ENCODE results near the gene IQSEC3. TPM values are rescaled to one million over a fixed set of nuclear protein-coding genes. Genes with fewer than 3 reads are reported as not detected.

The IQSEC3 gene
- polyA plus RNA-seq, 1 donor from 2014 or later: 2.4 TPM

DNA sequence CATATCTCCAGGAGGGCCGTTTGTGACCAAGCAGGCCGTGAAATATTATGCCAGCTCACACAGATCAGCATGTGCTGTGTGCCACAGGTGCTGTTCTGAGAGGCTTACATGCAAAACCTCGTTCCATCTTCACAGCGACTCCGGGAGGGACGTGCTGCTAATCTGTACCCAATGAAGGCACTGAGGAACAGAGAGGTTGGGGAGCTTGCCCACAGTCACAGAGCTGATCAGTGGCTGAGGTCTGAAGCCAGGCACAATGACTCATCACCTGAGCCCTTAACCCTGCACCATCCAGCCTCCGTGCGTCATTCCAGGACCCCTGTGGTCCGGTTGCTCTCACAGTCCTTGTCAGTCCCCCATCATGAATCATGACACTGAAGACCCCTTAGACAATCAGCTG is 80.7 kb downstream of the IQSEC3 start:
- TF ChIP-seq TAF1 (IDR thresholded peaks at IDR 0.05; ENCODE audit: low read depth) (no peak), EZH2 (IDR thresholded peaks at IDR 0.05; ENCODE audit: borderline replicate concordance, insufficient read depth, low read length, poor library complexity, severe bottlenecking) (no peak), POLR2AphosphoS5 (IDR thresholded peaks at IDR 0.05) (no peak), SMC3 (conservative IDR thresholded peaks at IDR 0.05; ENCODE audit: poor library complexity) (no peak), MXI1 (conservative IDR thresholded peaks at IDR 0.05; ENCODE audit: poor library complexity, severe bottlenecking) (no peak), EP300 (conservative IDR thresholded peaks at IDR 0.05; ENCODE audit: poor library complexity, severe bottlenecking) (no peak), RAD21 (conservative IDR thresholded peaks at IDR 0.05) (no peak)
- TF ChIP-seq, protein P1, sequence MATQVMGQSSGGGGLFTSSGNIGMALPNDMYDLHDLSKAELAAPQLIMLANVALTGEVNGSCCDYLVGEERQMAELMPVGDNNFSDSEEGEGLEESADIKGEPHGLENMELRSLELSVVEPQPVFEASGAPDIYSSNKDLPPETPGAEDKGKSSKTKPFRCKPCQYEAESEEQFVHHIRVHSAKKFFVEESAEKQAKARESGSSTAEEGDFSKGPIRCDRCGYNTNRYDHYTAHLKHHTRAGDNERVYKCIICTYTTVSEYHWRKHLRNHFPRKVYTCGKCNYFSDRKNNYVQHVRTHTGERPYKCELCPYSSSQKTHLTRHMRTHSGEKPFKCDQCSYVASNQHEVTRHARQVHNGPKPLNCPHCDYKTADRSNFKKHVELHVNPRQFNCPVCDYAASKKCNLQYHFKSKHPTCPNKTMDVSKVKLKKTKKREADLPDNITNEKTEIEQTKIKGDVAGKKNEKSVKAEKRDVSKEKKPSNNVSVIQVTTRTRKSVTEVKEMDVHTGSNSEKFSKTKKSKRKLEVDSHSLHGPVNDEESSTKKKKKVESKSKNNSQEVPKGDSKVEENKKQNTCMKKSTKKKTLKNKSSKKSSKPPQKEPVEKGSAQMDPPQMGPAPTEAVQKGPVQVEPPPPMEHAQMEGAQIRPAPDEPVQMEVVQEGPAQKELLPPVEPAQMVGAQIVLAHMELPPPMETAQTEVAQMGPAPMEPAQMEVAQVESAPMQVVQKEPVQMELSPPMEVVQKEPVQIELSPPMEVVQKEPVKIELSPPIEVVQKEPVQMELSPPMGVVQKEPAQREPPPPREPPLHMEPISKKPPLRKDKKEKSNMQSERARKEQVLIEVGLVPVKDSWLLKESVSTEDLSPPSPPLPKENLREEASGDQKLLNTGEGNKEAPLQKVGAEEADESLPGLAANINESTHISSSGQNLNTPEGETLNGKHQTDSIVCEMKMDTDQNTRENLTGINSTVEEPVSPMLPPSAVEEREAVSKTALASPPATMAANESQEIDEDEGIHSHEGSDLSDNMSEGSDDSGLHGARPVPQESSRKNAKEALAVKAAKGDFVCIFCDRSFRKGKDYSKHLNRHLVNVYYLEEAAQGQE (IDR thresholded peaks at IDR 0.05; ENCODE audit: borderline replicate concordance): no peak
- TF ChIP-seq, protein P2, sequence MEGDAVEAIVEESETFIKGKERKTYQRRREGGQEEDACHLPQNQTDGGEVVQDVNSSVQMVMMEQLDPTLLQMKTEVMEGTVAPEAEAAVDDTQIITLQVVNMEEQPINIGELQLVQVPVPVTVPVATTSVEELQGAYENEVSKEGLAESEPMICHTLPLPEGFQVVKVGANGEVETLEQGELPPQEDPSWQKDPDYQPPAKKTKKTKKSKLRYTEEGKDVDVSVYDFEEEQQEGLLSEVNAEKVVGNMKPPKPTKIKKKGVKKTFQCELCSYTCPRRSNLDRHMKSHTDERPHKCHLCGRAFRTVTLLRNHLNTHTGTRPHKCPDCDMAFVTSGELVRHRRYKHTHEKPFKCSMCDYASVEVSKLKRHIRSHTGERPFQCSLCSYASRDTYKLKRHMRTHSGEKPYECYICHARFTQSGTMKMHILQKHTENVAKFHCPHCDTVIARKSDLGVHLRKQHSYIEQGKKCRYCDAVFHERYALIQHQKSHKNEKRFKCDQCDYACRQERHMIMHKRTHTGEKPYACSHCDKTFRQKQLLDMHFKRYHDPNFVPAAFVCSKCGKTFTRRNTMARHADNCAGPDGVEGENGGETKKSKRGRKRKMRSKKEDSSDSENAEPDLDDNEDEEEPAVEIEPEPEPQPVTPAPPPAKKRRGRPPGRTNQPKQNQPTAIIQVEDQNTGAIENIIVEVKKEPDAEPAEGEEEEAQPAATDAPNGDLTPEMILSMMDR (IDR thresholded peaks at IDR 0.05; ENCODE audit: poor library complexity, severe bottlenecking): no peak
- H3K79me2 ChIP-seq (replicated peaks; ENCODE audit: insufficient read depth, low read length): no peaks in the 10 kb centered on the region
- H4K20me1 ChIP-seq (ENCODE audit: insufficient read depth): no peaks in the 10 kb centered on the region
- H3F3A ChIP-seq (ENCODE audit: insufficient read depth, low read length, poor library complexity, severe bottlenecking): no peaks in the 10 kb centered on the region
- H3K4me3 ChIP-seq (ENCODE audit: low read length): no peak overlapping the region
- no peaks in the 10 kb centered on the region for H3K27me3 ChIP-seq (ENCODE audit: insufficient read depth, low read depth, low read length)
- H3K9me2 ChIP-seq (ENCODE audit: insufficient read depth, low read length): no peaks in the 10 kb centered on the region
- H3K9me3 ChIP-seq (ENCODE audit: low read length): no peaks in the 10 kb centered on the region
- no peak overlapping the region for H2AFZ ChIP-seq (ENCODE audit: low read depth, low read length)
- H3K27ac ChIP-seq (ENCODE audit: low read length): no peak overlapping the region
- H3K4me2 ChIP-seq (ENCODE audit: low read length): no peak overlapping the region
- no peak overlapping the region for H3K9ac ChIP-seq (ENCODE audit: low read length)
- H3K36me3 ChIP-seq (ENCODE audit: insufficient read depth, low read length): no peaks in the 10 kb centered on the region

DNA sequence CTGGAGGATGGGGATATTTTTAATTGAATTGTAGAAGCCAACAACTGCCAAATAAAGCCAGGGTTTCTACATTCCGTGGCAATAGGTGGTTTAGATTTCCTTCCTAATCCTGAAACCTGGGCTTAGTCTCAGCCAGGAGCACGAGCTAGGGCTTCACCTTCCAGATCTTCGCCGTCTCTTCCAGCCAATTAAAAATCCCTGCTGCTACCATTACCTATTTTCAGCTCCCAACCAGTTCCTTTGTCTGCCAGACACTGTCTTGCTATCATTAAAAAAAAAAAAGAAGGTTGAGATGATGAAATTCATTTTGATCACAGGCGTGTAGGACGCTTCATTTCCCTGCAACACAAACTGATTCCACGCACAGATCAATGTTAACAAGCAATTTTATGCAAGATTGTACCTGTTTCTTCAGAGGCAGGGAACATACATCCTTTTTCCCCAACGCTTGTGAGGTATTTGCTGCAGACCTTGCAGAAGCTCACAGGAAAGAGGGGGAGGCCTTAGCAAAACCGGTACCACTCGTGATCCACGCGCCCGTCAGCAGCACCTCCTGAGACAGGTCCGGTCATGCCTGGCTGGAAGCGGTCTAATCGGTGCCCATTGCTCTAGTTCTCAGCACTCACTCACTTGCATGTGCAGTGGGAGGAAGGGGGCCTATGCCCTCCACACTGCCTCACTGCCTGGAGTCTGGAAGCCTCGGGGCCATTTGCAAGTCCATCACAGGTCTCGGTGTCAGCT is 82.3 kb downstream of the IQSEC3 start:
- TF ChIP-seq, protein P2 (IDR thresholded peaks at IDR 0.05; ENCODE audit: poor library complexity, severe bottlenecking): no peak
- TF ChIP-seq RAD21 (conservative IDR thresholded peaks at IDR 0.05): no peak
- no peak for TF ChIP-seq EP300 (conservative IDR thresholded peaks at IDR 0.05; ENCODE audit: poor library complexity, severe bottlenecking)
- no peak for TF ChIP-seq SMC3 (conservative IDR thresholded peaks at IDR 0.05; ENCODE audit: poor library complexity)
- TF ChIP-seq POLR2AphosphoS5 (IDR thresholded peaks at IDR 0.05): no peak
- no peak for TF ChIP-seq TAF1 (IDR thresholded peaks at IDR 0.05; ENCODE audit: low read depth)
- Histone ChIP-seq H3F3A (ENCODE audit: insufficient read depth, low read length, poor library complexity, severe bottlenecking) (no peaks in the 10 kb centered on the region), H3K79me2 (replicated peaks; ENCODE audit: insufficient read depth, low read length) (no peaks in the 10 kb centered on the region), H3K27me3 (ENCODE audit: insufficient read depth, low read depth, low read length) (no peaks in the 10 kb centered on the region), H3K9ac (ENCODE audit: low read length) (no peak overlapping the region), H3K27ac (ENCODE audit: low read length) (peak overlapping the region; percentile 30), H2AFZ (ENCODE audit: low read depth, low read length) (no peak overlapping the region), H3K36me3 (ENCODE audit: insufficient read depth, low read length) (no peaks in the 10 kb centered on the region), H3K4me2 (ENCODE audit: low read length) (no peak overlapping the region), H3K9me2 (ENCODE audit: insufficient read depth, low read length) (no peaks in the 10 kb centered on the region), H3K9me3 (ENCODE audit: low read length) (no peaks in the 10 kb centered on the region), H4K20me1 (ENCODE audit: insufficient read depth) (no peaks in the 10 kb centered on the region), H3K4me3 (ENCODE audit: low read length) (no peak overlapping the region)

All from neural cell (in vitro differentiated cells).